ENCODE measurements around the gene NSUN4. TPM values are rescaled to one million over a fixed set of nuclear protein-coding genes. Genes with fewer than 3 reads are reported as not detected.
"Not testable (repeated sequence)": the region's sequence is repeated elsewhere in the genome, so short reads cannot be mapped to it uniquely, and the experiment has no call there.

Gene NSUN4
- total RNA-seq, 2 donors from 2014 or later = 18.3 to 19.0 TPM

DNA sequence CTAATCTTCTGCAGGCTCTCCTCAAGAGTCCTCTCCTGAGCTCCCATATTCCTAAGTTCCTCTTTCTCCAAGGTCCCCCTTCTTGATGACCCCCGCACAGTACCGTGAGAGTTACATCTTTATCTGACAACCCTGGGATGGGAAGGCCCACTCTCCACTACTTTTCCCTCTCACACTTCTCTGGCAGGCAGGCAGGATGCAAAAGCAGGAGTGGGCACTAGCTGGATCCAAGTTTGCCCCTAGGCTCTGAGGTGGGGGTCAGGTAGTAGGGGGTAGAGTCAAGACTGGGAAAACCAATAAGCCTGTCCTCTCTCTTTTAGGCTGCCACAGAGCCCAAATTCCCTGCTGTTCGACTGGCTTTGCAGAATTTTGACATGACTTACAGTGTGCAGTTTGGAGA lies 3.9 kb downstream of the NSUN4 start:
- no peak for DNase-seq
- H3K4me3 ChIP-seq = no peak overlapping the region
- TF ChIP-seq, protein P1, sequence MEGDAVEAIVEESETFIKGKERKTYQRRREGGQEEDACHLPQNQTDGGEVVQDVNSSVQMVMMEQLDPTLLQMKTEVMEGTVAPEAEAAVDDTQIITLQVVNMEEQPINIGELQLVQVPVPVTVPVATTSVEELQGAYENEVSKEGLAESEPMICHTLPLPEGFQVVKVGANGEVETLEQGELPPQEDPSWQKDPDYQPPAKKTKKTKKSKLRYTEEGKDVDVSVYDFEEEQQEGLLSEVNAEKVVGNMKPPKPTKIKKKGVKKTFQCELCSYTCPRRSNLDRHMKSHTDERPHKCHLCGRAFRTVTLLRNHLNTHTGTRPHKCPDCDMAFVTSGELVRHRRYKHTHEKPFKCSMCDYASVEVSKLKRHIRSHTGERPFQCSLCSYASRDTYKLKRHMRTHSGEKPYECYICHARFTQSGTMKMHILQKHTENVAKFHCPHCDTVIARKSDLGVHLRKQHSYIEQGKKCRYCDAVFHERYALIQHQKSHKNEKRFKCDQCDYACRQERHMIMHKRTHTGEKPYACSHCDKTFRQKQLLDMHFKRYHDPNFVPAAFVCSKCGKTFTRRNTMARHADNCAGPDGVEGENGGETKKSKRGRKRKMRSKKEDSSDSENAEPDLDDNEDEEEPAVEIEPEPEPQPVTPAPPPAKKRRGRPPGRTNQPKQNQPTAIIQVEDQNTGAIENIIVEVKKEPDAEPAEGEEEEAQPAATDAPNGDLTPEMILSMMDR (IDR thresholded peaks at IDR 0.05) = no peak
- intact Hi-C loops (cut with DNase I) = loop anchor here (10.0 kb wide), 1 partner anchor 100 kb away; the partner anchor contains the start of gene RAD54L
- peaks cover 5% of the 10 kb centered on the region for H3K36me3 ChIP-seq
- H3K27ac ChIP-seq = no peak overlapping the region
- no peaks in the 10 kb centered on the region for H3K9me3 ChIP-seq
- H3K9ac ChIP-seq (ENCODE audit: low read depth in 2 of 2, low read length in 2 of 2) = no peak overlapping the region
- no peaks in the 10 kb centered on the region for H3K27me3 ChIP-seq
- peaks cover 2% of the 10 kb centered on the region for H3K4me1 ChIP-seq

DNA sequence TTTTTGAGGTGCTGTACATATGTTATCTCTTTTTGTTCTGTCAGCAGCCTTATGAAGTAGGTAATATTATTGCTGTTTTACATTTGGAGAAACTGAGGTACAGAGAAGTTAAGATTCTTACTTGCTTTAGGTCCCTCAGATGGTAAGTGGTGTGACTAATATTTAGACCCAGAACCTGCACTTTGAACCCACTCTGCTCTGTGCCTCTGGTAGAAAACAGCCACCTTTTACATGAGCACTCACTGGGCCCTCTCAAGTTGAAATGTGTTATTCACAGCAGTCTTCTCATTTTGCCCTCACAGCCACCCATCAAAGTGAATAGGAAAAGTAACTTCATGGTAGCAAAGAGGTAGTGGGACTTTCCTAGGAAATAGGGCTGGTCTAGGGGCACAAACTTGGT lies 4.7 kb downstream of the NSUN4 start:
- Histone ChIP-seq H3K36me3 (peaks cover 5% of the 10 kb centered on the region), H3K27me3 (no peaks in the 10 kb centered on the region), H3K4me3 (no peak overlapping the region), H3K4me1 (no peaks in the 10 kb centered on the region), H3K9ac (ENCODE audit: low read depth in 2 of 2, low read length in 2 of 2) (no peak overlapping the region), H3K27ac (no peak overlapping the region), H3K9me3 (no peaks in the 10 kb centered on the region)
- TF ChIP-seq, protein P1 (IDR thresholded peaks at IDR 0.05) = no peak
- DNase-seq = no peak
- intact Hi-C loops (cut with DNase I) = loop anchor here (10.0 kb wide), 1 partner anchor 100 kb away; the partner anchor contains the start of gene RAD54L

DNA sequence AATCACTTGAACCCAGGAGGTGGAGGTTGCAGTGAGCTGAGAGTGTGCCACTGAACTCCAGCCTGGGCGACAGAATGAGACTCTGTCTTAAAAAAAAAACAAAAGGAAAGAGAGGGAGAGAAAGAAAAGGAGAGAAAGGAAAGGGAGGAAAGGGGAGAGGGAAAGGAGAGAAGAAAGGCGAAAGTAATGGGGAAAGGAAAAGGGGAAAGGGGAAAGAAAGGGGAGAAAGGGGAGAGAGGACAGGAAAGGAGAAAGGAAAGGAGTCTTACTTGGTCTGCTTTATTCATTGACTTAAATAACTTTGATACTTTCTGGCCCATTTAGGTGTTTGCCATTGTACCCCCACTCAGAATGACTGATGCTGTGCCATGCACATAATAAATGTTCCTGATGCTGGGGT lies 11.8 kb downstream of the NSUN4 start:
- Histone ChIP-seq H3K27ac (no peak overlapping the region), H3K36me3 (peaks cover 8% of the 10 kb centered on the region), H3K4me3 (no peak overlapping the region), H3K9ac (ENCODE audit: low read depth in 2 of 2, low read length in 2 of 2) (no peak overlapping the region), H3K9me3 (no peaks in the 10 kb centered on the region), H3K4me1 (no peaks in the 10 kb centered on the region), H3K27me3 (no peaks in the 10 kb centered on the region)
- intact Hi-C loops (cut with DNase I) = no loop called here
- TF ChIP-seq, protein P1 (IDR thresholded peaks at IDR 0.05) = no peak
- DNase-seq = no peak

DNA sequence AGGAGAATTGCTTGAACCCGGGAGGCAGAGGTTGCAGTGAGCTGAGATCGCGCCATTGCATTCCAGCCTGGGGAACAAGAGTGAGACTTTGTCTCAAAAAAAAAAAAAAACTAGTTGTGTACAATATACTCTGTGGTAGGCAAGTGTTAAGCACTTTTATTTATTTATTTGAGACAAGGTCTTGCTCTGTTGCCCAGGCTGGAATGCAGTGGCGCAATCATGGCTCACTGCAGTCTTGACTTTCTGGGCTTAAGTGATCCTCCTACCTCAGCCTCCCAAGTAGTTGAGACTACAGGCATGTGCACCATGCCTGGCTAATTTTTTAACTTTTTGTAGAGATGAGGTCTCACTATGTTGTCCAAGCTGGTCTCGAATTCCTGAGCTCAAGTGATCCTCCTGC lies 15.3 kb downstream of the NSUN4 start:
- intact Hi-C loops (cut with DNase I); H3K27ac ChIP-seq; H3K27me3 ChIP-seq; DNase-seq; H3K4me1 ChIP-seq; H3K4me3 ChIP-seq; H3K36me3 ChIP-seq; H3K9ac ChIP-seq (ENCODE audit: low read depth in 2 of 2, low read length in 2 of 2); H3K9me3 ChIP-seq: not testable (repeated sequence)

DNA sequence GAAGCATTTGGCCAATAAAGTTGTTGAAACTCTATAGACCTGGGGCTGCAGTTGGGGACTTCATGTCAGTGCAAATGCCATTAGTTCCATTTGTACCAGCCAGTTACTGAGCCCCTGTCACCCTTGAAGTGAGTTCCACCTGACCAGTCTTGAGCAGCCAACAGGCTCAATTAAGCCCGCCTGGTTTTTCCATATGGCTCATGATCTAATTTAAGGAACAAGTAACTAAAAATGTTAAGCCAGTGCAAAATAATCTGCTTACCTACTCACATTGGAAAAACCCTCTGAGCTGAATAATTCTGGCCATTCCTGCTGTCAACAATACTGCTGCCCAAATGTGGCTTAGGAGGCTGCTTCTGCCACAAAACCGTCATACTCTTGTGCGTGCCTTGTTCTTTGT lies 21.6 kb downstream of the NSUN4 start:
- TF ChIP-seq, protein P1 (IDR thresholded peaks at IDR 0.05) = no peak
- Histone ChIP-seq H3K4me3 (no peak overlapping the region), H3K27ac (no peak overlapping the region), H3K36me3 (peaks cover 8% of the 10 kb centered on the region), H3K9ac (ENCODE audit: low read depth in 2 of 2, low read length in 2 of 2) (no peak overlapping the region), H3K4me1 (no peaks in the 10 kb centered on the region), H3K27me3 (no peaks in the 10 kb centered on the region), H3K9me3 (no peaks in the 10 kb centered on the region)
- no peak for DNase-seq
- intact Hi-C loops (cut with DNase I) = no loop called here

DNA sequence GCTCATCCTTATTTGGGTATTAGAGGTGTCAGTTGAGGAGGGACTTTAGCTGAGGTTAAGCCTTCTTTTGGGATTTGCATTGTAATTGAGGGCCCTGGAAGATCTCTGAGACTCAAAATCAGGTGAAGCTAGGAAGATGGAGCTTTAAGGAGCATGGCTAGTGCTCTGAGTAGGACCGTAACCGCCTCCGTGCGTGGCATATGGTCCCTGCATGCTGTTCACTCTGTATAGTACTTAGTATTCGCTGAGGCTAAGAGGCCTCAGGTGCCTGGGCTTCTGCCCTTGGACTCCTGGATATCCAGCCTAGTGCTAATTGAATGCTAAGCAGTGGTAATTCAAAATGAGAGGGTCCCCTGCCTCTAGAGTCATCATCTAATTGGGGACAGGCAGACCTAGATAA lies 22.5 kb downstream of the NSUN4 start:
- Histone ChIP-seq H3K36me3 (peaks cover 4% of the 10 kb centered on the region), H3K27ac (no peak overlapping the region), H3K4me1 (no peaks in the 10 kb centered on the region), H3K27me3 (no peaks in the 10 kb centered on the region), H3K9me3 (no peaks in the 10 kb centered on the region), H3K4me3 (no peak overlapping the region), H3K9ac (ENCODE audit: low read depth in 2 of 2, low read length in 2 of 2) (no peak overlapping the region)
- intact Hi-C loops (cut with DNase I) = no loop called here
- DNase-seq = no peak
- TF ChIP-seq, protein P1 (IDR thresholded peaks at IDR 0.05) = no peak

Data from colonic mucosa (tissue), 4 donors.